HG03039 (cell line): Measurements from ENCODE around the gene DISC1.

Source experiments
- ATAC-seq: cut with Tn5 transposase; IDR thresholded peaks from one replicate; pipeline ENCODE4 v1.9.1; 2021; ENCODE audit warnings: mild to moderate bottlenecking, moderate library complexity; ENCODE audit not compliant: unreplicated experiment

The DISC1 gene

GRCh38 chr1:231921646-231922345, 295.2 kb downstream of the DISC1 start:
- ATAC-seq = no peak

DNA sequence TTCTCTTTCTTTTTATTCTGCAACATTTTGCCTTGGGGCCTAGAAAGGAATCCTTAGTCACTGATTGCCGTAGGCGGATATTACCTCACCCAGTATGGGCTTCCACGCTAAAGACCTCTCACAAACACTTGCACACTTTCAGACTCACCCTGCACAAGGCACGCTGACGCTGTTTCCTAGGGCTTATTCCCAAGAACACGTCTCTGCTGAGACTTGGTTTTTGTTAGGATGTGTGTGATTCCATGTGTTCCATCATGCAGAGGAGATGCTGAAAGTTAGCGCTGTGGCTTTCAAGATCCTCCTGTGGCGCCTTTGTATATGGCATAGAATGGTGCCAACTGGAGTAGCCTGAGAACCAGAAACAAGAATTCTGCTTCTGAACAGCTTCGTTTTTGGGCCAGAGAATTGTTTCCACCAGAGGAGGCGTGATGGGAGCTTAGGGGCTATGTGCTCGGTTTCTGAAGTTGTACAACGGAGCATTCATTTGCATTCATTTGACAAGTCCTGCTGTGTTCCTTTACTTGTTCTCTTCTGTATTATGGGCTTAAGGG, 297.0 kb downstream of the DISC1 start:
- no peak for ATAC-seq

GRCh38 chr1:231924180-231924579, 297.6 kb downstream of the DISC1 start:
- no peak for ATAC-seq

DNA sequence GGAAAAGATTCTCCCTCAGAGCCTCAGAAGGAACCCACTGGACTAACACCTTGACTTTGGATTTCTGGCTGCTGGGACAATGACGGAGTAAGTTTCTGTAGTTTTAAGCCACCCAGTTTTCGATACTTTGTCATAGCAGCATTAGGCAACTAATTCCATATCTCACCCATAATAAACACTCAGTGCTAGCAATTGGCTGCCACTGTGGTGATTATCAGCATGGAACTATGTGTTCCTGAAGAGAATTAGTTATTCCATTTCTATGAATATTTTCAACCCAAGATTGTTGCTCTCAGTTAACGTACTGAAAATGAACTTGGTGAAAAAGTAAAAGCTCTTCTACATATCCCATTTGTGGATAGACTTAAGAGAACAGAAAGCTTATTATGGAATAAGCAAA, 299.3 kb downstream of the DISC1 start:
- ATAC-seq = no peak

DNA sequence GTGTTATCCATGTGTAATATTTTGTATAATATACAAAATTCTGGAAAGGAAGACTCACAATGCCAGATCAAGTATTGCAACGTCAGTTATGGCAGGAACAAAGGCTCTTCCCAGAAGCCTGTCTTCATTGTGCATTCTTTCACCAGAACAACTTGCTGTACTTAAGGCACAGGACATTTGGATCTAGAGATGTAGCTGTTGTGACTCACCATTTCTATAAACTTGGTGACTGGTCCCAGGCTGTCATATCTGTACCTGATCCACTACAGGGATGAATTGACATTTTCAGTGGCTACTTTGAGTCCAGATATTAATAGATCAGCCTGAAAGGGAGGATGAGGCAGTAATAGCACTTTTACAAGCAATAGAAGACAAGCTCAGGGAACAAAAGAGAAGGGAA, 299.8 kb downstream of the DISC1 start:
- ATAC-seq = no peak

- no peak for ATAC-seq
Observed at GRCh38 chr1:231926933-231927332, 300.3 kb downstream of the DISC1 start.

GRCh38 chr1:231927431-231927830, 300.8 kb downstream of the DISC1 start:
- ATAC-seq = no peak

DNA sequence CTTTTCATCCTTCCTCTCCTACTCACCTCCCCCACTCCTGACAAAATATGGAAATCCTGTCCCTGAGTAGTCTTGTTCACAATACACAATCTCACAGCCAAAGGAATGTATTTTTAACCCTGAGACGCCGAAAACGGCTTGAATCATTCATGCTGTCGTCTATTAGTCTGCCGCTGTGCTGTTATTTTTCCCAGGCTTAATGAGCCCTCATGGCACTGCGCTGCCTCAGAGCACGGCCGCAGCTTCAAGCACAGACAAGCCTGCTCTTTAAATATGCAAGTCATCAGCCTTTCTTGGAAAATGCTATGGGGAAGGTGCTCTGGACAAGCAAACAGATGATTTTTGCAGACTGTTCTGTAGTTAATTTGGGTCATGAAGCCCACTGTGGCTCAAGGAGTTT, 302.7 kb downstream of the DISC1 start:
- ATAC-seq = no peak

DNA sequence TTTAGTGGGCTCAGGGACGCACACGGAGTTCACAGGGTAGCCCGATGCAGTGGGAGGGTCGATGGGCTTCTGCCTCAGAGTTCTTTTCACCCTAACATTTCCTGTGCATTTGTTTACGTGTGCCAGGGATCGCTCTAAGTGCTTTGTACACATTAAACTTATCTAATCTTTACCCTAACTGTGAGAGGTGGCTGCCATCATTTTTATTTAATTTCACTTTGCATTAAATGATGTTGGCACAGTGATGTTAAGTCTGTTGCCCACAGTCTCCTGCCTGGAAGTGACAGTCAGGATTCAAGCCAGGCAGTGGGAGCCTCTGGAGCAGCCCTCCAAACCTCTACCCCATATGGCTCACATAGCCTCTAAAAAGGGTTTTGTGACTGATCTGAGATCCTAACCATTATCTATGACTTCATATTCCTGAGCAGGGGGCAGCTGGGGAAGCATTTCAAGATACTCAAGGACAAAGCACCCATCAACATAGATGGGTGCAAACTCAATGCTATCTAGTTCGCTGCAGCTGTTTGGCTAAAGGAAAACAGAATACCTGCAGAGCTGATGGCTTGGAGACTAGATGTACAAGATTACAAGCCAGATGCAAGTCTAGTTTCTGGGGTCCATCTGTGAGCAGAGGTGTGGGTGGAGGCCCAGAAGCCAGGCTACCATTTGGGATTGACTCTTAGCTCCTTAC, 303.8 kb downstream of the DISC1 start:
- ATAC-seq = no peak

- ATAC-seq = no peak
Observed at GRCh38 chr1:231931146-231931545, 304.6 kb downstream of the DISC1 start.

GRCh38 chr1:231931846-231932454, 305.4 kb downstream of the DISC1 start:
- no peak for ATAC-seq

DNA sequence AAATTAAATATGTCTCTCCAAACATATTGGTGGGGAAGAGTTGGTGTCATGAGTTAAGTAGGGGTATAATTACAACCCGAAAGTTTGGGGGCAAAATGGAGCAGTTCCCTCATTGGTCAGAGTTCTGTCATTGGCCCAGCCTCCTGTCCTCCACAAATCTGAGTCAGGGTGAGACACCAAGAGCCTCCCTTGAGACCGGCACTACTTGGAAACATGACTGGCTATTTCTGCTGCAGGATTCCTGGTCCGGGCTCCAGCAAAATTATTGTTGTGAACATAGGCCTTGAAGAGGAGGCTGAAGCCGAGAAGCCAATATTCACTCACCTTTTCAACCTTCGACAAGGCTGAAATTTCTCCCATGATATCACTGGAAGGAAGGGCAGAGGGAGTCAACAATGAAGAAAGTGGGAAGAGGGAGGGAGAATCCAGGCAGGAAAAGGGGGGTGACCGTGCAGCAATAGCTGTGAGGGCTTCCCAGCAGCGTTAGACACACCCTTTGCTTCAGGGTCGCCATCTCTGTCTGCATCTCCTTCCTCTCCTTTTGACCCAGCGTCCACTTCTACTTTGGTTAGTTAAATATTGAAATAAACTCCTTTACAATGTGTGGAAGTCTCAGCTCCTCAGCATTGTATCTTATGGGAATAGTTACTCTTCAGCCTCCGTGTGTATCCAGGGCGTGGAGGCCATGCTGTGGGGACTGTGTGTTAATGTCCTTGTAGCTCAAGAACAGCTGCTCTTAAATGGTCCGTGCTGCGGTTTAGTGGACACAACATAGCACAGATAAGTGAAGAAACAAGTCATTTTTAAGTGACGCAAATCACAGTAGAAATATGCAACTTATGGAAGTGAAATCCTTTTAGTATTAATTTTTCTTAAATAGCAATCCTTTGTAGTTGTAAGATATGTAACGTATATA, 307.4 kb downstream of the DISC1 start:
- ATAC-seq = no peak

DNA sequence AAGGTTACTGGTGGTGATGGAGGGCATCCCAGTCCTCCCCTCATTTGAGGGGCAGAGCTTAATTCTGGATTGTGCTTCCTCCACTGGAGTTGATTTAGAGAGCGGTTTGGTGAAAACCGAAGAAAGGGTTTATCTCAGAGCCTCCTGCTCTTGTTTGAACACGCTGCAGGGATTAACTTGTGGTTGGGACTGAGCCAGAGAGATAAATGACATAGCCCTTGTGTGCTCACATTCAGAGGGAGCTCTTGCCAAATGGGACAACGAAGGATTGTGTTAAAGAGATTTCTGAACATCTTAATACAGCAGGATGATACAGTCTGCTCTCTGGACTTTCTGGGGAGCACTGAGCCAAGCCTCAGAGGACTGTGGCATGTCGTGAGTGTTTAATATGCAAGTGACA, 308.2 kb downstream of the DISC1 start:
- no peak for ATAC-seq

- ATAC-seq = no peak
Observed at GRCh38 chr1:231935856-231936255, 309.3 kb downstream of the DISC1 start.

- ATAC-seq = no peak
Observed at GRCh38 chr1:231936983-231937775, 310.6 kb downstream of the DISC1 start.

DNA sequence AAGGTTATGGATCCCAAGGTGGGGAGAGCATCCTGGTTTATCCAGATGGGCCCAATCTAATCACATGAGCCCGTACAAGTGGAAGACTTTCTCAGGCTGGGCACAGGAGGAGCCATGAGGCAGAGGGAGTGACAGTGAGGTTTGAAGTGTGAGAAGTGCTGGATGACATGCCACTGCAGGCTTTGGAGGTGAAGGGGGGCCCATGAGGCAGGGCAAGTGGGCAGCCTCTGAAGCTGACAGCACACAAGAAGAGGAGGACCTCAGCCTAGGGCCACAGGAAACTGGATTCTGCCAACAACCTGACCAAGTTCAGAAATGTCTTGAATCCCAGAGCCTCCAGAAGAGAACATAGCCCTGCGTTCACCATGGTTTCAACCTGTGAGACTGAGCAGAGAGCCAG, 311.6 kb downstream of the DISC1 start:
- ATAC-seq = no peak

DNA sequence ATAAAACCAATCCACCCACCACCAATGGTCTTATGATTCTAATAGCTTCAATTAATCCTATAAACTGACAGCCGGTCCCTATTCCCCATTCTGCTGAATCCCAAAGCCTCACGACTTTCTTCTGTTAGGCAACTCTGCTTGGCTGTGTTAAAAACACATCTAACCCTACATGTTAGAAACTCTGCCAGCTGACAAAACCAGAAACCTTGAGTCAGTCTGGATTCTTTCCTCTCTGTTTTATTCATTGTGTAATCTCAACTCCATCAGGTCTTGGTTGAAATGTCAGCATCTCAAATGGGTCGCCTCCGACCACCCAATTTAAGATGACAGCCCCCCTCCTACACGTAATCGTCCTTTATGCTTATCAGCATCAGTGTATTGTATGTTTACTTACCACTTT, 312.1 kb downstream of the DISC1 start:
- no peak for ATAC-seq

DNA sequence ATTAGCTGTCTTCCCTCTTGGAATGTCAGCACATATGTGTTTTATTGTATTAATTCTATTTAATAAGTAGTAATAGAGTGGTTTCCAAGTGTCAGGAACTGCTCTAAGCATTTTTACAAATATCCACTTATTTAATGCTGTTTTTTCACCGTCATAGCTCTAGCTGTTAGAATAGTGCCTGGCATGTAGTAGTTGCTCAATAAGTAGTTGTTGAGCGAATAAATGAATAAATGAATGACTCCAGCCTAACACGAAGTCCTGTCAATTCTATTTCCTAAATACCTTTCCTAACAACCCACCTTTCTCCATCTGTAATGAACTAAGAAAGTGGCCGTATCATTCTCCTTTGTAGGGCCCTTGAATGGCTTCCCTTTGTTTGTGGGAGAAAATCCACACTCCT, 312.5 kb downstream of the DISC1 start:
- no peak for ATAC-seq

- ATAC-seq = no peak
Observed at GRCh38 chr1:231940116-231940515, 313.5 kb downstream of the DISC1 start.

GRCh38 chr1:231940701-231941100, 314.1 kb downstream of the DISC1 start:
- no peak for ATAC-seq
